Osteoblast (primary cell): ENCODE measurements around the gene CASKIN2. TPM values are rescaled to one million over a fixed set of nuclear protein-coding genes. Genes with fewer than 3 reads are reported as not detected.

Source experiments
- DNase-seq: peaks from one replicate; pipeline ENCODE4 v3.0.0; 2011; ENCODE audit warnings: low spot score, mixed read lengths; ENCODE audit not compliant: insufficient read length; ENCODE audit errors: missing footprints
- H2AFZ ChIP-seq: 2 replicates; pipeline ENCODE4 v1.6.0; 2011; ENCODE audit warnings: mild to moderate bottlenecking, low read length
- H3K27ac ChIP-seq: 2 replicates; pipeline ENCODE4 v1.5.1; 2011; ENCODE audit warnings: mild to moderate bottlenecking, low read depth, low read length, moderate library complexity
- H3K27me3 ChIP-seq: 2 replicates; pipeline ENCODE4 v1.6.0; 2012; ENCODE audit warnings: mild to moderate bottlenecking, control low read depth, inconsistent platforms, low read length, moderate library complexity; ENCODE audit not compliant: insufficient read depth
- H3K36me3 ChIP-seq: 2 replicates; pipeline ENCODE4 v1.5.1; 2011; ENCODE audit warnings: mild to moderate bottlenecking, low read length, control low read depth, moderate library complexity; ENCODE audit not compliant: insufficient read depth
- H3K4me1 ChIP-seq: 2 replicates; pipeline ENCODE4 v1.5.1; 2011; ENCODE audit warnings: mild to moderate bottlenecking, low read length, control low read depth, moderate library complexity; ENCODE audit not compliant: insufficient read depth
- H3K4me2 ChIP-seq: 2 replicates; pipeline ENCODE4 v1.6.0; 2011; ENCODE audit warnings: mild to moderate bottlenecking, low read length; ENCODE audit not compliant: insufficient read depth
- H3K4me3 ChIP-seq: fragments of 200-600 bp; sonication (generic); 3 replicates; pipeline ENCODE4 v1.5.1; 2012; ENCODE audit warnings: mild to moderate bottlenecking, low read length, inconsistent platforms; ENCODE audit not compliant: insufficient read depth
- H3K79me2 ChIP-seq: 2 replicates; pipeline ENCODE4 v1.6.0; 2012; ENCODE audit warnings: mild to moderate bottlenecking, low read length, control low read depth, inconsistent platforms; ENCODE audit not compliant: insufficient read depth
- H3K9me3 ChIP-seq: 2 replicates; pipeline ENCODE4 v1.5.1; 2011; ENCODE audit warnings: low read depth, low read length, control low read depth
- H4K20me1 ChIP-seq: 2 replicates; pipeline ENCODE4 v1.6.0; 2012; ENCODE audit warnings: mild to moderate bottlenecking, low read length, control low read depth; ENCODE audit not compliant: insufficient read depth
- CTCF ChIP-seq: IDR thresholded peaks from 2 replicates; pipeline ENCODE4 v1.5.1; 2011; ENCODE audit warnings: mild to moderate bottlenecking, low read depth, low read length, moderate library complexity; ENCODE audit errors: extremely low read depth
- total RNA-seq: library from RNA; depleted of rRNA; stranded (reverse); fragments of >200 nt; gene quantifications from 2 replicates; pipeline ENCODE4 v1.2.3, GENCODE V29; 2012

CASKIN2 gene
- total RNA-seq, 1 donor, result 8.7 TPM

- H3K36me3 ChIP-seq, result peaks cover 10% of the 10 kb centered on the region
Measured at GRCh38 chr17:75473246-75473645, 42.1 kb downstream of the CASKIN2 start.

GRCh38 chr17:75472119-75472518, 43.2 kb downstream of the CASKIN2 start:
- no peak overlapping the region for H2AFZ ChIP-seq
- no peak for TF ChIP-seq CTCF
- H3K4me2 ChIP-seq, result no peak overlapping the region
- peaks cover 21% of the 10 kb centered on the region for H4K20me1 ChIP-seq
- H3K27ac ChIP-seq, result no peak overlapping the region
- H3K9me3 ChIP-seq, result no peaks in the 10 kb centered on the region
- no peak for DNase-seq
- H3K27me3 ChIP-seq, result no peaks in the 10 kb centered on the region
- no peak overlapping the region for H3K4me3 ChIP-seq
- H3K79me2 ChIP-seq, result peaks cover 13% of the 10 kb centered on the region
- H3K36me3 ChIP-seq, result peaks cover 10% of the 10 kb centered on the region
- H3K4me1 ChIP-seq, result peaks cover 4% of the 10 kb centered on the region

More at GRCh38 chr17:75473246-75473645, 42.1 kb downstream of the CASKIN2 start:
- peaks cover 7% of the 10 kb centered on the region for H3K79me2 ChIP-seq
- no peak overlapping the region for H3K4me2 ChIP-seq
- H2AFZ ChIP-seq, result no peak overlapping the region
- H3K9me3 ChIP-seq, result no peaks in the 10 kb centered on the region
- no peak for TF ChIP-seq CTCF
- no peak overlapping the region for H3K4me3 ChIP-seq
- H3K27ac ChIP-seq, result no peak overlapping the region
- DNase-seq, result peak; percentile 35
- H3K27me3 ChIP-seq, result no peaks in the 10 kb centered on the region
- peaks cover 21% of the 10 kb centered on the region for H4K20me1 ChIP-seq
- peaks cover 4% of the 10 kb centered on the region for H3K4me1 ChIP-seq

GRCh38 chr17:75471207-75471606, 44.1 kb downstream of the CASKIN2 start:
- DNase-seq, result peak; percentile 50
- H2AFZ ChIP-seq, result no peak overlapping the region
- no peak overlapping the region for H3K4me3 ChIP-seq
- no peak for TF ChIP-seq CTCF
- H3K36me3 ChIP-seq, result peaks cover 10% of the 10 kb centered on the region
- no peak overlapping the region for H3K4me2 ChIP-seq
- peaks cover 16% of the 10 kb centered on the region for H3K79me2 ChIP-seq
- peaks cover 4% of the 10 kb centered on the region for H3K4me1 ChIP-seq
- H3K27me3 ChIP-seq, result no peaks in the 10 kb centered on the region
- H3K9me3 ChIP-seq, result no peaks in the 10 kb centered on the region
- H3K27ac ChIP-seq, result no peak overlapping the region
- peaks cover 14% of the 10 kb centered on the region for H4K20me1 ChIP-seq

GRCh38 chr17:75468779-75469373, 46.5 kb downstream of the CASKIN2 start:
- Histone ChIP-seq H3K4me1 (no peaks in the 10 kb centered on the region), H3K36me3 (peaks cover 10% of the 10 kb centered on the region), H3K4me2 (no peak overlapping the region), H2AFZ (no peak overlapping the region), H3K79me2 (peaks cover 25% of the 10 kb centered on the region), H3K9me3 (no peaks in the 10 kb centered on the region), H3K4me3 (no peak overlapping the region), H3K27ac (no peak overlapping the region), H3K27me3 (no peaks in the 10 kb centered on the region), H4K20me1 (peaks cover 3% of the 10 kb centered on the region)
- no peak for DNase-seq
- TF ChIP-seq CTCF, result no peak
